Activated T-helper 2 cell treated with anti-CD3 and anti-CD28 coated beads, Interferon-gamma antibody, Interleukin-2, Interleukin-4, amounts not matched to agents 10 μg/mL and 5 μg/mL and 100 μg/mL, durations not matched to agents 14 hours and 24 hours and 36 hours (primary cell): ENCODE measurements around the gene PNLIPRP2. TPM values are rescaled to one million over a fixed set of nuclear protein-coding genes. Genes with fewer than 3 reads are reported as not detected.

ENCODE experiments used
- DNase-seq: peaks from one replicate; pipeline ENCODE4 v3.0.0; 2021; ENCODE audit warnings: low spot score
- H3K27ac Mint-ChIP-seq: one replicate; pipeline ENCODE4 v1.8.0; 2021; ENCODE audit warnings: mixed read lengths
- H3K27me3 Mint-ChIP-seq: one replicate; pipeline ENCODE4 v1.8.0; 2021; ENCODE audit warnings: low read depth, mixed read lengths
- H3K36me3 Mint-ChIP-seq: one replicate; pipeline ENCODE4 v1.8.0; 2021; ENCODE audit warnings: low read depth, mixed read lengths
- H3K4me1 Mint-ChIP-seq: one replicate; pipeline ENCODE4 v1.8.0; 2021; ENCODE audit warnings: low read depth, mixed read lengths
- H3K4me3 Mint-ChIP-seq: one replicate; pipeline ENCODE4 v1.8.0; 2021; ENCODE audit warnings: low read depth, mild to moderate bottlenecking, moderate library complexity, mixed read lengths
- H3K9me3 Mint-ChIP-seq: one replicate; pipeline ENCODE4 v1.8.0; 2021; ENCODE audit warnings: mixed read lengths
- intact Hi-C: fragments of 100-400 bp; cut with micrococcal nuclease; formaldehyde crosslinking; loops from one replicate; pipeline ENCODE4 v1.15.1; 2023
- total RNA-seq: library from RNA; stranded (reverse); gene quantifications from 2 replicates; pipeline ENCODE4 v1.2.3, GENCODE V29; 2022

Gene PNLIPRP2
- total RNA-seq = not detected in 2 replicates

DNA sequence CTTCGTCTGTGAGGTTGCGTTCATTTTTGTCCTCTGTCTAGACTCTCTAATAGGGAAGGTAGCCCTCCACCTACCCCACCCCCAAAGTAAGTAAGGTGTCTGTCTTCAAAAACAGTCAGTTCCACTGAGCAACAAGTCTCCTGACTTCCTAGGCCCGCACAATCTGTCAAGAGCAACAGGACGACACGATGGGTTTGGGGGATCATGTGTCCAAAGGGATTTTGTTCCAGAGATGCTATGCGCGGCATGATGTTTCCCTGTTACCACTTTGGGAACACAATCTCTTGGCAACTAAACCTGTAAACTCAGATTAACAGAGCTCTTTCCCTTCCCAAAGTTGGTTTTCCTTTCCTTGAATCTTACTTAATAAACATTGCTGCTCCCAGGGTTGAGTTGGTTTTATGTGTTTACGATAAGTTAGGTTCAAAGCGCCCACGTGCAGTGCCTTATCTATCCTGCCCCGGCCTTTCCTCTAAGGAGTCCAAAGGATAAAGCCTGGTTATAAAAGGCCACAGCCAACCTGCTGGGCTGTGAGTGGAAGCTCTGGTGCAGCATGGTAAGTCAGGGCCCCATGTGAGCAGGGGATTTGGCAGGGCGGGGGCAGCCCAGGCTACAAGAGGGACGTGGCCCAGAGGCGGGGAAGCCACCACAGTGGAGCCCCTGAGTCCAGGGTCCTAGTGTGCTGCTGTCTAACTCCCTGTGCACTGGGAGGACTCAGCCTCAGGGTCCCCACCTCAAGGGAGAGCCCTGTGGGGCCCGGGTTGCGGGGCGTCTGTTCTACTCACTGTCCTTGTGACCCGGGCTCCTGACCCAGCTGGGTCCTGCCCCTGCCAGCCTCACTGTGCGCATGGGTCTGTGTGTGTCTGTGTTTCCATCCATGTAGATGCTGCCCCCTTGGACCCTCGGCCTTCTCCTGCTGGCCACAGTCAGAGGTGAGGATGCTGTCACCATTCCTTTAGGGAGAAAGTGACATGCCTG lies at the start of gene PNLIPRP2:
Gene PNLIPRP2, plus strand, starts transcription at position 531 of the 978 bp plus-strand sequence.
- no peak for DNase-seq
- Mint-ChIP-seq H3K4me1 (no peaks in the 10 kb centered on the region), H3K36me3 (no peaks in the 10 kb centered on the region), H3K4me3 (no peak within 1 kb of the TSS), H3K27ac (no peak within 1 kb of the TSS), H3K27me3 (no peaks in the 10 kb centered on the region), H3K9me3 (no peaks in the 10 kb centered on the region)
- intact Hi-C loops = no loop called here

DNA sequence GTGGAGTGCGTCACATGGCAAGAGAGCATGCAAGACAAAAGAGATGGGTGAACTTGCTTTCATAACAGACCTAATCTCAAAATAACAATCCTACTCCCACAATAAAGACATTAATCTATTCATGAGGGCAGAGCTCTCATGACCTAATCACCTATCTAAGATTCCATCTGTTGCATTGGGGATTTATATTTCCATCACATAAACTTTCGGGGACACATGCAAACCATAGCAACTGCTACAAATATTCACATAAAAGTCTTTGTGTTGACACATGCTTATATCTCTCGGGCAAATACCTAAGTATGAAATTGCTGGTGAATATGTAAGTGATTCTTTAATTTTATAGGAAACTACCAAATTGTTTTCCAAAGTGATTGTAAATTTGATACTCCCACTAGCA lies 46.0 kb upstream of the PNLIPRP2 start:
- H3K4me1 Mint-ChIP-seq = no peaks in the 10 kb centered on the region
- H3K36me3 Mint-ChIP-seq = no peaks in the 10 kb centered on the region
- H3K27ac Mint-ChIP-seq = no peak overlapping the region
- intact Hi-C loops = no loop called here
- H3K9me3 Mint-ChIP-seq = peaks cover 4% of the 10 kb centered on the region
- no peaks in the 10 kb centered on the region for H3K27me3 Mint-ChIP-seq
- H3K4me3 Mint-ChIP-seq = no peak overlapping the region
- DNase-seq = no peak

DNA sequence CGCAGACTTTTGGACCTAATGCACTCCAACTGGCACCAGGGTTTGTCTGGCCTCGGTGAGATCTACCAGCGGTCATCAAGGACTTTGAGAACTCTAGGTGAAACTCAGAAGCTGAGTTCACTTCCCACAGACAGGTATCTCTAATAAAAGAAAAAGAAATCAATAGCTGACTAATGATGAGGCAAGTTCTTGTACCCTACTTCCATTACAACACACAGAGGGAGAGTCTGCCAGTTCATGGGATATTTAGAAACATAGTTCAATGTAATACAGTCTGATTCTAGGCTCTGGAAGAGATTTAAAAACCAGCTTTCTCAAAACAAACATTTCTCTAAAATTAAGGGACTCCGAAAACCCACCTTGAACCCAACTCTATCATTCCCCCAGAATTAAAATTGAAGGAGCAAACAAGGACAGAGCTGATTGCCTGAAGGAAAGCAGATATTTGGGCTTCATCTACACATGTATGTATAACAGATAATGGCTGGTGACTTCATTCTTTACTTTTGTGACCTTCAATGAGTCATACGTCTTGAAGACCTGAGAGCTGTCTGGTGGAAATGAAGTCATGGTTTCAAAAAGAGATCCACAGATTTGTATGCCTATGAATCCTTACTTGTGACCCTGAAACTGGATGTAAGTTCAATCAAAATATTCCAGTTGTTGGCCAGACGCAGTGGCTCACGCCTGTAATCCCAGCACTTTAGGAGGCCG lies 32.7 kb upstream of the PNLIPRP2 start:
- intact Hi-C loops = no loop called here
- H3K27me3 Mint-ChIP-seq = no peaks in the 10 kb centered on the region
- no peak for DNase-seq
- H3K4me3 Mint-ChIP-seq = no peak overlapping the region
- H3K4me1 Mint-ChIP-seq = no peaks in the 10 kb centered on the region
- no peak overlapping the region for H3K27ac Mint-ChIP-seq
- no peaks in the 10 kb centered on the region for H3K36me3 Mint-ChIP-seq
- H3K9me3 Mint-ChIP-seq = no peaks in the 10 kb centered on the region

DNA sequence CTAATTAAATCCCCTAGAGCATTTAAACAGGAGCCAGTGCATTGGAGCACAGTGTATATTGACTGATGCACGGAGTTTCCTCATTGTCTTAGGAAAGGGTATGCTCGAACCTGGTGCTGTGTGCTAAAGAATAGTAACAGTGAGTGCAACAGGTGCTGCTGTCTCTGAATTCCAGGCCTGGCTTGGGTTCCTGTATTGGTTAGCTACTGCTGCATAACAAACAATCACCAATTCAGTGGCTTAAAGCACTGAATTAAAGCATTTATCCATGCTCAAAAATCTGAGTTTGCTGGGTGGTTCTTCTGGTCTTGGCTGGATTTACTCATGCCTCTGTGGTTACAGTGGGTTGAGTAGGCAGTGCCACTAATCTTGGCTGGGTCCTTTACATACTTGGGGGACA lies 31.8 kb upstream of the PNLIPRP2 start:
- intact Hi-C loops = no loop called here
- Mint-ChIP-seq H3K4me1 (no peaks in the 10 kb centered on the region), H3K27ac (no peak overlapping the region)

DNA sequence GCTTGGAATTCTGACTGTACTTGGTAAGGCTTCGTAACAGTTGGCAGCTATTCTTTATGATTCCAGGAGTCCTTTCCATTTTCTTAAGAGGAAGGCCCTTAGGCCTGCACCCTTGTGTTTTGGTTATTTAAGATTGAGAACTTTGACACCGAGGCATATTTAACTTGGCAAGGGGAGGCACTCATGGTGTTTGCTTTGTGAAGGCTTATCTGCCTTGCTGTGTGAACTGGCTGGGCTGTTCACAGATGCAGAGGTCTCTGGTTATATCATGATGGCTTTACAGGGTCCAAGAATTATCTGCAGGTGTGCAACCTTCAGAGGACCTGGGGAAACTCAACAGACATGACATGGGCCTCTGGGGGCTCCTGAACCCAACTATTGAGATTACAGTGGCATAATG lies 30.8 kb upstream of the PNLIPRP2 start:
- no peak overlapping the region for H3K27ac Mint-ChIP-seq
- intact Hi-C loops = no loop called here
- H3K4me3 Mint-ChIP-seq = no peak overlapping the region
- no peaks in the 10 kb centered on the region for H3K27me3 Mint-ChIP-seq
- no peaks in the 10 kb centered on the region for H3K9me3 Mint-ChIP-seq
- no peak for DNase-seq
- H3K36me3 Mint-ChIP-seq = no peaks in the 10 kb centered on the region
- H3K4me1 Mint-ChIP-seq = no peaks in the 10 kb centered on the region

More for the DNA sequence above, 31.8 kb upstream of the PNLIPRP2 start:
- Mint-ChIP-seq H3K27me3 (no peaks in the 10 kb centered on the region), H3K9me3 (no peaks in the 10 kb centered on the region), H3K36me3 (no peaks in the 10 kb centered on the region), H3K4me3 (no peak overlapping the region)
- no peak for DNase-seq

DNA sequence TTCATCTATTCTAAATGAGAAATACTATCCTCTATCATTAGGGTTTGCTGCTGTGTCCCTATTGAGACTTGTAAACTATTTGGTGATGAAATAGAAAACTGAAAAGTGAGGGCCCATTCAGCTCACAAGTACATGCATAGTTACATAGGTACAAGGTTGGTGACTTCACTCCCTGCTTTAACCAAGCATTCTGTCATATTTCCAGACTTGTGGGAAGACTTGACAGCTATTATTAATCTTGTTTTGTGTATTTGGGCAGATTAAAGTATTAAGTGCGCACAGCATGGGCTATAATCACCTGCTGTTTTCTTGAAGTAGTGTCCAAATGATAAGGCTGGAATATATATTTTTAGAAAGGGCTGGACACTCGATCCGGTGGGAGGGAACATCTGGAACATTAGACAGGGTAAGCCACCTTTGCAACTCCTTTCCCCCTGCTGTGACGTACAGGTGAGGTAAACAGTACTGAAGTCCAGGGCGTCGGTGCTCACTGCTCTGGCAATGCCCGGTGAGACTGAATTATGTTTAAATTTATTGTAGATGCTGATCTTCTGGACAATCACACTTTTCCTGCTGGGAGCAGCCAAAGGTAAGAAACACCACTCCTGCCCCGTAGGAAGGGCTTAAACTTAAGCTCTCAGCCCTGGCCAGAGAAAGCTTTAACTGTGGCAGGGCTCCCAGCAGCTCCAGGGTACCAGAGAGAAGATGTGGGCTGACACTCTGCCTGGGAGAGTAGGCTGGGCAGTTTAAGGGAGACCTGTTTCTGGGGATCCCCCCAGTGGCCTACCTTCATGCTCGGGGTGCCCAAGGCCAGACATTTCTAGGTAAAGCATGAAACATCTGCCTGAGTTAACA lies 29.9 kb upstream of the PNLIPRP2 start, which contains the start of gene PNLIPRP1:
Gene PNLIPRP1, plus strand, starts transcription at position 370 of the 855 bp plus-strand sequence. Its CDS starts 171 bp downstream, at position 541.
- Mint-ChIP-seq H3K27me3 (no peaks in the 10 kb centered on the region), H3K36me3 (no peaks in the 10 kb centered on the region), H3K4me3 (no peak within 1 kb of the TSS), H3K9me3 (no peaks in the 10 kb centered on the region), H3K4me1 (no peaks in the 10 kb centered on the region), H3K27ac (no peak within 1 kb of the TSS)
- intact Hi-C loops = no loop called here
- DNase-seq = no peak

DNA sequence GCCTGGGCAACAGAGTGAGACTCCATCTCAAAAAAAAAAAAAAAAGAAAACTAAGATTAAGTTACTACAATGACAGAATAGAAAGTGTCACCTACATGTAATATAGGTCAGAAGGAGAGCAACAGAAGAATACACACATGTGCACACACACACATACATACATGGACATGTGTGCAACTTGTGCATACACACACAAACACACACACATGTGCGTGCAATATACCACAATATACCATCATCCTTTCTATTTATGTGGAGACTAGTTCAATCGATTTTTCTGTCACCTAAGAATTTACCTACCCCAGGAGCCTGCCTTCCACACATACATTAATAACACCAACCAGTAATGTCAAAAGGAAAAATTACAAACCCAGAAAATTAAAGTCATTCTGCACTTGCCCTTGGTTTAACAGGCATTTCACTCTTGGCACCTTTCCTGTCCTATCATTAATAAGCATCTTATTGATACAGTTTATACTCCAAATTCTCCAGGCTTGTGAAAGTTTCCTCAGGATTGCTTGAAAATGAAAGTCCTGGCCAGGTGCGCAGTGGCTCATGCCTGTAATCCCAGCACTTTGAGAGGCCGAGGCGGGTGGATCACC lies 27.5 kb upstream of the PNLIPRP2 start:
- H3K36me3 Mint-ChIP-seq = no peaks in the 10 kb centered on the region
- no peaks in the 10 kb centered on the region for H3K9me3 Mint-ChIP-seq
- H3K27me3 Mint-ChIP-seq = no peaks in the 10 kb centered on the region
- DNase-seq = no peak
- intact Hi-C loops = no loop called here
- H3K4me3 Mint-ChIP-seq = no peak overlapping the region
- no peak overlapping the region for H3K27ac Mint-ChIP-seq
- H3K4me1 Mint-ChIP-seq = no peaks in the 10 kb centered on the region

DNA sequence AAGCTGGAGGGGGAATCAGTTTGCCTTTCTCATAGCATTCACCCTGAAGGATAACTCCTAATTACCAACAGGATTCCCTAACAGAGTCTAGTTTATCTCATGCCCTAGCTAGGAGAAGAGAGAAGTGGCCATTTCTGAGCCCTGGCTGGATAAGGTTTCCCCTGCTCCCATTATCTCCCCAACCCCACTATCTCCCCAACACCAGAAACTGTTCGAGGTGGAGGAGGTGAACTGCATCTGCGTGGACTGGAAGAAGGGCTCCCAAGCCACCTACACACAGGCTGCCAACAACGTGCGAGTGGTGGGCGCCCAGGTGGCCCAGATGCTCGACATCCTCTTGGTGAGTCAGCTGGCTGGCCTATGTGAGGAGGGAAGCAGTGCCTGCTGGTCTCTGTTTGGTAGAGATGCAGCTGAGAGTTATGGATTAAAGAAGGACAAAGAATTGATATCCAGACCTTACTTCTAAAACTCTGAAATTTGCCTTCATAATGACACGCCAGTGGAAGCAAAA lies 26.2 kb upstream of the PNLIPRP2 start:
- intact Hi-C loops = no loop called here
- Mint-ChIP-seq H3K4me3 (no peak overlapping the region), H3K36me3 (no peaks in the 10 kb centered on the region), H3K27ac (no peak overlapping the region), H3K9me3 (no peaks in the 10 kb centered on the region), H3K27me3 (no peaks in the 10 kb centered on the region), H3K4me1 (no peaks in the 10 kb centered on the region)
- DNase-seq = no peak

DNA sequence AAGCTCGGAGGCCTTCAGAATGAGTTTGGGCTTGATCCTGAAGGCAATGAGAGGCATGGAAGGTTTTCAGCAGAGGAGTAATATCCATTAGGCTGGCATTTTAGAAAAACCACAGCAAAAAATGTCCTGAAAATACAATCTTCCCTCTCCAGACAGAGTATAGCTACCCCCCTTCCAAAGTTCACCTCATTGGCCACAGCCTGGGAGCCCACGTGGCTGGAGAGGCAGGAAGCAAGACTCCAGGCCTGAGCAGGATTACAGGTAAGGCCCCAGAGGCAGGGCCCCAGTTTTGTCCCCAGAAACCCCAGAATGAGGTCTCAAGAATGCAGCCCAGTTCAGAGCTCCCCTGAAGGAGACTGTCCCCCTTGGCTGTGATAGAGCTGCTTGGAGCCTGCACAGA lies 24.7 kb upstream of the PNLIPRP2 start:
- H3K4me1 Mint-ChIP-seq = no peaks in the 10 kb centered on the region
- H3K27ac Mint-ChIP-seq = no peak overlapping the region
- H3K4me3 Mint-ChIP-seq = no peak overlapping the region
- no peak for DNase-seq
- H3K9me3 Mint-ChIP-seq = no peaks in the 10 kb centered on the region
- H3K36me3 Mint-ChIP-seq = no peaks in the 10 kb centered on the region
- intact Hi-C loops = no loop called here
- no peaks in the 10 kb centered on the region for H3K27me3 Mint-ChIP-seq

DNA sequence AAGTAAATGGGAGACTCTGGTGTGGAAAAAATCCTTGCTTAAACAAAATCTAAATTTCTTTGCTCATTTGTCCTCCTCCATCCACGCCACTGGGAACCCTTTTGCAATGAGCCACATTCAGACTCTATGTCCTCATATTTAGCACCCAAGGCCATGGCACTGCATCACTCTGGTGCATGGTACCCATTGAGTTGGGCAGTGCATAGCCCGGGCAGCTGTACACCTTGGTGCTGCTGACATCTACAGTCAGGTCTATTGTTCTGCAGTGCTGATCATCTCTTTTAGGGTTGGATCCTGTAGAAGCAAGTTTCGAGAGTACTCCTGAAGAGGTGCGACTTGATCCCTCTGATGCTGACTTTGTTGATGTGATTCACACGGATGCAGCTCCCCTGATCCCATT lies 23.2 kb upstream of the PNLIPRP2 start:
- no peak for DNase-seq
- intact Hi-C loops = no loop called here
- Mint-ChIP-seq H3K27me3 (no peaks in the 10 kb centered on the region), H3K9me3 (no peaks in the 10 kb centered on the region), H3K36me3 (no peaks in the 10 kb centered on the region), H3K4me3 (no peak overlapping the region), H3K4me1 (no peaks in the 10 kb centered on the region), H3K27ac (no peak overlapping the region)

DNA sequence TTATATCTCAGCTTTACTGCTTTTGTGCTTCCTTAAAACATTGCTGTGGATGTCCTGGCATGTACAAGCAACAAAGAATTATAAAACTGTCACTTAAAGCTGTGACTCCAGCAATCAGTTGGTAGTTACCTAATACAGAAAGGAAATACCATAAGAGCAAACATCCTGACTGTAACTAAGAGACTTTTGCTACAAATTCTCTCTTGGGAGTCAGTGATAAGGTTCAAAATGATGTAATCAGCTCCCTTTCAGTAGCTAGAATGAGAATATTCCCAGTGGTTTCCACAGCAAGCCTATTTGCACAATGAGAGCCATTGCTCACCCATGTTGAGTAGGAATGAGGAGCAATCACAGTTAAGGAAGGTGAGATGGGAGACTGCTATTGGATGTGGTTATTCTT lies 22.4 kb upstream of the PNLIPRP2 start:
- no peaks in the 10 kb centered on the region for H3K27me3 Mint-ChIP-seq
- no peak for DNase-seq
- H3K36me3 Mint-ChIP-seq = no peaks in the 10 kb centered on the region
- no peaks in the 10 kb centered on the region for H3K9me3 Mint-ChIP-seq
- intact Hi-C loops = no loop called here
- H3K4me3 Mint-ChIP-seq = no peak overlapping the region
- no peak overlapping the region for H3K27ac Mint-ChIP-seq
- no peaks in the 10 kb centered on the region for H3K4me1 Mint-ChIP-seq

DNA sequence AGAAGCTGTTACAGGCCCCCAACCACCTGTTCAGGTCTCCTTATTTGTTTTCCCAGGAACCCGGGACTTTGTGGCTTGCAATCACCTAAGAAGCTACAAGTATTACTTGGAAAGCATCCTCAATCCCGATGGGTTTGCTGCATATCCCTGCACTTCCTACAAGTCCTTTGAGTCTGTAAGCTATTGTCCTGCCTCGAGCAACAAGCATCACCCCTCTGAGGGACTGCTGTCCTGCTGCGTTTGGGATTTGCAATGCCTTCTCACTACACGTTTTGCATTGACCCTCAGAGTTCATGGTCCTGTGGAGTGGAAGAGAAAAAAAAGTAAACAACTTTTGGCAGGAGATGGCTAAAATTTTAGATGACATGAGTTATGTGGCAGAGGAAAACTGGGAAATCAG lies 20.8 kb upstream of the PNLIPRP2 start:
- Mint-ChIP-seq H3K27me3 (no peaks in the 10 kb centered on the region), H3K36me3 (no peaks in the 10 kb centered on the region), H3K4me1 (no peaks in the 10 kb centered on the region), H3K4me3 (no peak overlapping the region), H3K27ac (no peak overlapping the region), H3K9me3 (no peaks in the 10 kb centered on the region)
- intact Hi-C loops = no loop called here
- DNase-seq = no peak
